Suprapubic skin (tissue), 4 donors: ENCODE results near the gene NFATC3.

ENCODE experiments used
- CTCF ChIP-seq, 2 donors: fragments of 200-600 bp in 1 of 2; fragments of 450-650 bp in 1 of 2; sonication (generic) in 1 of 2; IDR thresholded peaks; one replicate each; pipeline ENCODE4 v1.5.1; 2016 to 2019; ENCODE audit warnings: antibody characterized with exemption in 2 of 2, mild to moderate bottlenecking in 1 of 2, moderate library complexity in 1 of 2
- EP300 ChIP-seq: sonication (generic); formaldehyde crosslinking; IDR thresholded peaks from one replicate; pipeline ENCODE4 v1.6.1; 2017; ENCODE audit warnings: antibody characterized with exemption
- POLR2A ChIP-seq, 2 donors: fragments of 450-650 bp; IDR thresholded peaks; one replicate each; pipeline ENCODE4 v1.6.1; 2017; ENCODE audit warnings: antibody characterized with exemption in 2 of 2, mild to moderate bottlenecking in 2 of 2, moderate library complexity in 2 of 2
- POLR2AphosphoS5 ChIP-seq, 3 donors: sonication (generic); formaldehyde crosslinking; IDR thresholded peaks; one replicate each; pipeline ENCODE4 v1.6.1; 2017; ENCODE audit warnings: antibody characterized with exemption in 3 of 3

DNA sequence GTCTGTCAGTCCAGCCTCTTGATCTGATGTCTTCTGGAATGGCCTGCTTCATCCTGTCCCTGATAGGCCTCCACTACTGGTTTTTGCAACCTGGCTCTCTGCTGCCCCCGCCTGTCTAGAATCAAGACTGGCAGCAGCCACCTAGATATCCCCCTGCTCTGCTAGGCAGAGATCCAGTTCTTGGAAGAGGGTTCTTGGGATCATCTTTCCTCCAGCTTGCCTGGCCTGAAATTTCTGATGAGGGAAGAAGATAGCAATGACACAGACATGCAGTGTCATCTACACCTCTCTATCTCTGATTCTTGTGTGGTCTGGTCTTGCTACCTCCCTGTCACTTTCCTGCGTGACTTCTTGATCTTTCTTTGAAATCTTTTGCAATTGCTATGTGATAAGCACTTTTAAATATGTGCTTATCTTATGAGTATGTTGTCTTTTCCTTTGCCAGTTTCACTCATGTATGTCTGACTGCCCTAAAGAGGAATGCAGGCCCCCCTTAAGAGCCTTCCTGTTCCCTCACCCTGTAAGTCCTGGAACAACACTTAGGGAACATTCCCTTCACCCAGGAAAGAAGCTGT lies 20.3 kb upstream of the NFATC3 start:
- peak in 1 of 2 donors; percentile 78 for TF ChIP-seq CTCF (IDR thresholded peaks at IDR 0.05)
- no peak for TF ChIP-seq POLR2A (IDR thresholded peaks at IDR 0.05)
- TF ChIP-seq POLR2AphosphoS5 (IDR thresholded peaks at IDR 0.05) = no peak
- no peak for TF ChIP-seq EP300
